OCI-M2 (cell line): ENCODE measurements around the gene KCNJ9.
"Not testable (repeated sequence)": the region's sequence is repeated elsewhere in the genome, so short reads cannot be mapped to it uniquely, and the experiment has no call there.

ENCODE experiments used
- DNase-seq: peaks from one replicate; lab custom pipeline; 2025; ENCODE audit not compliant: unreplicated experiment; lab: John Stamatoyannopoulos, UW

Gene KCNJ9

GRCh38 chr1:160101717-160102522 is 20.6 kb downstream of the KCNJ9 start:
- no peak for DNase-seq

- DNase-seq, result no peak
Measured at GRCh38 chr1:160103658-160104408, 22.5 kb downstream of the KCNJ9 start.

GRCh38 chr1:160104486-160104885 is 23.1 kb downstream of the KCNJ9 start:
- DNase-seq, result no peak

GRCh38 chr1:160105155-160105554 is 23.8 kb downstream of the KCNJ9 start:
- no peak for DNase-seq

- no peak for DNase-seq
Measured at GRCh38 chr1:160107512-160107911, 26.2 kb downstream of the KCNJ9 start.

GRCh38 chr1:160108888-160109662 is 27.7 kb downstream of the KCNJ9 start:
- no peak for DNase-seq

GRCh38 chr1:160109686-160110085 is 28.3 kb downstream of the KCNJ9 start:
- no peak for DNase-seq

GRCh38 chr1:160111462-160111861 is 30.1 kb downstream of the KCNJ9 start:
- not testable (repeated sequence) for DNase-seq

- DNase-seq, result no peak
Measured at GRCh38 chr1:160112357-160112756, 31.0 kb downstream of the KCNJ9 start.

GRCh38 chr1:160113407-160113806 is 32.1 kb downstream of the KCNJ9 start:
- no peak for DNase-seq

- no peak for DNase-seq
Measured at GRCh38 chr1:160114085-160114484, 32.7 kb downstream of the KCNJ9 start.

- no peak for DNase-seq
Measured at GRCh38 chr1:160115545-160116282, 34.4 kb downstream of the KCNJ9 start, which contains the start of gene ATP1A2. Gene ATP1A2, plus strand, starts transcription at chr1:160115759. Its CDS starts 103 bp downstream, at chr1:160115862.

- no peak for DNase-seq
Measured at GRCh38 chr1:160116283-160117147, 35.2 kb downstream of the KCNJ9 start.

GRCh38 chr1:160117300-160117699 is 36.0 kb downstream of the KCNJ9 start:
- DNase-seq, result no peak

- DNase-seq, result no peak
Measured at GRCh38 chr1:160117709-160118183, 36.4 kb downstream of the KCNJ9 start.

GRCh38 chr1:160118928-160119327 is 37.6 kb downstream of the KCNJ9 start:
- no peak for DNase-seq

- DNase-seq, result no peak
Measured at GRCh38 chr1:160120797-160121196, 39.5 kb downstream of the KCNJ9 start.

- no peak for DNase-seq
Measured at GRCh38 chr1:160121388-160121787, 40.0 kb downstream of the KCNJ9 start.

- DNase-seq, result no peak
Measured at GRCh38 chr1:160122978-160123495, 41.7 kb downstream of the KCNJ9 start.
